HepG2 (cell line): Measurements from ENCODE around the gene OR6B1. TPM values are rescaled to one million over a fixed set of nuclear protein-coding genes. Genes with fewer than 3 reads are reported as not detected.
"Not testable (repeated sequence)": the region's sequence is repeated elsewhere in the genome, so short reads cannot be mapped to it uniquely, and the experiment has no call there.

Experiments used
- ATAC-seq: fragments of 200-7000 bp; cut with Tn5 transposase; 3 replicates; pipeline ENCODE4 v1.9.1; 2020; ENCODE audit warnings: mild to moderate bottlenecking, moderate library complexity
- BruUV-seq: library from RNA; stranded (reverse); fragments of 400-500 nt; replicated peaks from 2 replicates; lab custom pipeline; 2021; lab: Mats Ljungman, UMichigan
- CTCF ChIA-PET: fragments of 300-600 bp; formaldehyde crosslinking; extraction: SDS; loops from one replicate; lab custom pipeline; 2021; ENCODE audit warnings: low total read pairs, inconsistent platforms, low intra/inter-chr PET ratio; lab: Yijun Ruan, JAX
- POLR2A ChIA-PET: fragments of 350-600 bp; sonication (Branson Sonifier 250); formaldehyde crosslinking; loops from one replicate; lab custom pipeline; 2020; ENCODE audit warnings: antibody characterized with exemption, inconsistent platforms; lab: Yijun Ruan, JAX
- DNase-seq: peaks from one replicate; pipeline ENCODE4 v3.0.0-alpha.2; 2015; ENCODE audit warnings: low spot score
- FAIRE-seq: peaks from 3 replicates; lab custom pipeline; 2011; peaks lifted over from hg19 to GRCh38; lab: Jason Lieb, UNC
- H2AFZ ChIP-seq: one replicate; pipeline ENCODE4 v1.6.1; 2011; ENCODE audit warnings: low read length, inconsistent platforms
- H3K27ac ChIP-seq: fragments of 300-600 bp; 3 replicates; pipeline ENCODE4 v1.8.0; 2011; ENCODE audit warnings: mixed run types, mild to moderate bottlenecking, mixed read lengths, low read length, inconsistent platforms; ENCODE audit not compliant: insufficient read depth; ENCODE audit errors: extremely low read length
- H3K27me3 ChIP-seq, 2 experiments: fragments of 200-600 bp in 1 of 2; 2 replicates in 1 of 2; 3 replicates in 1 of 2; pipeline versions ENCODE4 v1.6.0 to v1.8.0; 2011; ENCODE audit warnings: low read length in 2 of 2, mild to moderate bottlenecking in 2 of 2, moderate library complexity in 2 of 2, inconsistent platforms in 1 of 2; ENCODE audit not compliant: insufficient read depth in 2 of 2, control insufficient read depth in 1 of 2
- H3K36me3 ChIP-seq, 2 experiments: fragments of 200-600 bp in 1 of 2; replicated peaks in 1 of 2; 2 replicates in 1 of 2; 3 replicates in 1 of 2; pipeline versions ENCODE4 v1.5.1 to v1.8.0; 2011; ENCODE audit warnings: low read length in 2 of 2, inconsistent platforms in 1 of 2; ENCODE audit not compliant: insufficient read depth in 2 of 2, control insufficient read depth in 1 of 2
- H3K4me1 ChIP-seq: 2 replicates; pipeline ENCODE4 v1.5.1; 2012; ENCODE audit warnings: low read length, inconsistent platforms; ENCODE audit not compliant: insufficient read depth
- H3K4me2 ChIP-seq: 2 replicates; pipeline ENCODE4 v1.6.0; 2011; ENCODE audit warnings: low read depth, low read length, inconsistent platforms
- H3K4me3 ChIP-seq, 3 experiments: fragments of 200-600 bp in 1 of 3; sonication (generic), shearing (Covaris generic) in 1 of 3; replicated peaks in 1 of 3; 2 replicates each; pipeline ENCODE4 v1.5.1; 2011 to 2016; ENCODE audit warnings: low read length in 3 of 3, inconsistent platforms in 2 of 3, low read depth in 2 of 3, mild to moderate bottlenecking in 2 of 3, control low read depth in 1 of 3, mixed read lengths in 1 of 3; ENCODE audit not compliant: insufficient read depth in 1 of 3
- H3K79me2 ChIP-seq: one replicate; pipeline ENCODE4 v1.6.1; 2011; ENCODE audit warnings: low read length, inconsistent platforms; ENCODE audit not compliant: insufficient read depth
- H3K9ac ChIP-seq: 2 replicates; pipeline ENCODE4 v1.6.0; 2011; ENCODE audit warnings: mild to moderate bottlenecking, low read depth, low read length, inconsistent platforms; ENCODE audit not compliant: insufficient read depth
- H3K9me3 ChIP-seq: 2 replicates; pipeline ENCODE4 v1.5.1; 2012; ENCODE audit warnings: mild to moderate bottlenecking, low read length
- H4K20me1 ChIP-seq: 2 replicates; pipeline ENCODE4 v1.6.0; 2011; ENCODE audit warnings: inconsistent platforms, mild to moderate bottlenecking, low read length, moderate library complexity; ENCODE audit not compliant: insufficient read depth
- HOXA5 ChIP-seq: sonication (generic); formaldehyde crosslinking; IDR thresholded peaks from 2 replicates; pipeline ENCODE4 v1.4.0; 2020; ENCODE audit warnings: missing genetic modification reagents
- HOXA9 ChIP-seq: sonication (generic); formaldehyde crosslinking; IDR thresholded peaks from 2 replicates; pipeline ENCODE4 v1.8.1; 2022; ENCODE audit warnings: missing genetic modification reagents, mild to moderate bottlenecking, moderate library complexity, borderline replicate concordance
- RAD21 ChIP-seq: fragments of 450-650 bp; formaldehyde crosslinking; IDR thresholded peaks from 2 replicates; pipeline ENCODE4 v1.5.0; 2020; ENCODE audit warnings: mild to moderate bottlenecking
- SMC3 ChIP-seq: IDR thresholded peaks from 2 replicates; pipeline ENCODE4 v1.6.1; 2011; ENCODE audit warnings: low read length, improper control_type of control experiment
- STAG1 ChIP-seq: sonication (generic); formaldehyde crosslinking; IDR thresholded peaks from 2 replicates; pipeline ENCODE4 v1.4.0; 2020; ENCODE audit warnings: missing genetic modification reagents
- ZNF558 ChIP-seq: sonication (generic); formaldehyde crosslinking; IDR thresholded peaks from 2 replicates; pipeline ENCODE4 v1.9.0; 2022; ENCODE audit warnings: mild to moderate bottlenecking, missing genetic modification reagents, borderline replicate concordance
- WGBS: methylation state at CpG from one replicate; pipeline ENCODE4 v1.1.6; 2017; ENCODE audit warnings: low lambda C conversion rate; 5-methylcytosine and 5-hydroxymethylcytosine counted together
- in situ Hi-C: cut with HindIII; loops from 2 replicates; pipeline ENCODE4 v1.10.0; 2017; ENCODE audit warnings: low pct_unique_long_range_greater_than_20kb; ENCODE audit not compliant: extremely low pct_ligation_motif_present
- intact Hi-C: fragments of 100-400 bp; cut with micrococcal nuclease; formaldehyde crosslinking; loops from one replicate; pipeline ENCODE4 v1.10.0; 2022; ENCODE audit not compliant: unreplicated experiment
- polyA plus RNA-seq, 8 experiments: library from polyadenylated mRNA; depleted of rRNA in 3 of 8; stranded (reverse) in 7 of 8; unstranded in 1 of 8; fragments of >200 nt; fragmentation: Illumina TruSeq in 4 of 8; extraction: Trizol in 4 of 8; gene quantifications; 2 replicates each; pipeline versions ENCODE4 v1.2.1 to v1.2.3, GENCODE V29; 2011 to 2016; ENCODE audit warnings: low read depth in 4 of 8, missing spikeins in 1 of 8, mixed read lengths in 1 of 8; ENCODE audit not compliant: insufficient read depth in 1 of 8
- total RNA-seq, 5 experiments: library from RNA; depleted of rRNA; stranded (reverse); fragments of >200 nt; fragmentation: Illumina TruSeq; extraction: Trizol; gene quantifications; 2 replicates each; pipeline ENCODE4 v1.2.3, GENCODE V29; 2016; ENCODE audit warnings: low read depth in 1 of 5
- TF ChIP-seq, protein P1 (sequence below): sonication (generic); formaldehyde crosslinking; IDR thresholded peaks from 2 replicates; pipeline ENCODE4 v1.5.0; 2020; ENCODE audit warnings: mild to moderate bottlenecking, missing genetic modification reagents, moderate library complexity

Gene OR6B1
- total and polyA plus RNA-seq, 2 of the 13 experiments (the other 11 are each of a cell fraction or from before 2014, with no cell fraction given) = 0.18 TPM; not detected in 1

GRCh38 chr7:144010821-144011220 lies 10.7 kb downstream of the OR6B1 start:
- DNase-seq, H3K27me3 ChIP-seq, H3K79me2 ChIP-seq, H3K4me2 ChIP-seq, FAIRE-seq, in situ Hi-C loops, H3K4me3 ChIP-seq, BruUV-seq, H3K9ac ChIP-seq, CTCF ChIA-PET, H2AFZ ChIP-seq, H4K20me1 ChIP-seq, H3K36me3 ChIP-seq, H3K27ac ChIP-seq: not testable (repeated sequence)
- peak; percentile 79 for ATAC-seq
- peaks cover 18% of the 10 kb centered on the region; the same call in 1 of the 2 replicates for H3K9me3 ChIP-seq
- intact Hi-C loops = loop anchor here (5.0 kb wide), 1 partner anchor 34 kb away; no protein-coding TSS in a partner anchor
- 0% methylated on average over 1 of the region's 1 CpG for WGBS
- POLR2A ChIA-PET = interaction anchor here (1.1 kb wide), 1 partner anchor 110 kb away, joined by 3 read pairs; no protein-coding TSS in a partner anchor
- H3K4me1 ChIP-seq = peaks cover 10% of the 10 kb centered on the region

GRCh38 chr7:144011458-144012230 lies 11.5 kb downstream of the OR6B1 start:
- H3K9me3 ChIP-seq = peaks cover 18% of the 10 kb centered on the region; the same call in 1 of the 2 replicates
- H3K4me1 ChIP-seq = peaks cover 10% of the 10 kb centered on the region
- ChIA-PET POLR2A (interaction anchor here (0.6 to 1.7 kb wide), 2 partner anchors 110 to 129 kb away, joined by 3 to 6 read pairs; partner anchors contain the start of gene TCAF1), CTCF (interaction anchor here (1.1 kb wide), 1 partner anchor 119 kb away, joined by 4 read pairs; no protein-coding TSS in a partner anchor)
- ATAC-seq (peak; percentile 93), DNase-seq (peak; percentile 51), FAIRE-seq (no peak)
- no peaks in the 10 kb centered on the region for H4K20me1 ChIP-seq
- TF ChIP-seq, protein P1, sequence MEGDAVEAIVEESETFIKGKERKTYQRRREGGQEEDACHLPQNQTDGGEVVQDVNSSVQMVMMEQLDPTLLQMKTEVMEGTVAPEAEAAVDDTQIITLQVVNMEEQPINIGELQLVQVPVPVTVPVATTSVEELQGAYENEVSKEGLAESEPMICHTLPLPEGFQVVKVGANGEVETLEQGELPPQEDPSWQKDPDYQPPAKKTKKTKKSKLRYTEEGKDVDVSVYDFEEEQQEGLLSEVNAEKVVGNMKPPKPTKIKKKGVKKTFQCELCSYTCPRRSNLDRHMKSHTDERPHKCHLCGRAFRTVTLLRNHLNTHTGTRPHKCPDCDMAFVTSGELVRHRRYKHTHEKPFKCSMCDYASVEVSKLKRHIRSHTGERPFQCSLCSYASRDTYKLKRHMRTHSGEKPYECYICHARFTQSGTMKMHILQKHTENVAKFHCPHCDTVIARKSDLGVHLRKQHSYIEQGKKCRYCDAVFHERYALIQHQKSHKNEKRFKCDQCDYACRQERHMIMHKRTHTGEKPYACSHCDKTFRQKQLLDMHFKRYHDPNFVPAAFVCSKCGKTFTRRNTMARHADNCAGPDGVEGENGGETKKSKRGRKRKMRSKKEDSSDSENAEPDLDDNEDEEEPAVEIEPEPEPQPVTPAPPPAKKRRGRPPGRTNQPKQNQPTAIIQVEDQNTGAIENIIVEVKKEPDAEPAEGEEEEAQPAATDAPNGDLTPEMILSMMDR (CRISPR knock-in tag) = peak; percentile 81
- no peak for TF ChIP-seq HOXA5 (CRISPR knock-in tag)
- peak; percentile 57 for TF ChIP-seq RAD21 (CRISPR knock-in tag)
- TF ChIP-seq STAG1 (CRISPR knock-in tag) = peak; percentile 93
- TF ChIP-seq ZNF558 (CRISPR knock-in tag) = no peak
- 0 out of 2 replicates have a peak, but pooled peaks have one; percentile 34 for TF ChIP-seq HOXA9 (CRISPR knock-in tag)
- TF ChIP-seq SMC3 = peak; percentile 76; the same call in 1 of the 2 replicates
- no peaks in the 10 kb centered on the region for H3K36me3 ChIP-seq
- in situ Hi-C loops (no loop called here), intact Hi-C loops (loop anchor here (1.0 to 5.0 kb wide), 3 partner anchors 34 to 119 kb away; partner anchors contain the start of gene TCAF1)
- H3K79me2 ChIP-seq = no peaks in the 10 kb centered on the region
- 40% methylated on average over 5 of the region's 5 CpGs for WGBS
- H3K27me3 ChIP-seq = no peaks in the 10 kb centered on the region
- H3K9ac ChIP-seq = no peak overlapping the region
- no TSS peak for BruUV-seq
- no peak overlapping the region for H3K4me3 ChIP-seq
- no peak overlapping the region for H3K27ac ChIP-seq
- H2AFZ ChIP-seq = no peak overlapping the region
- no peak overlapping the region for H3K4me2 ChIP-seq
